HEK293 (cell line): ENCODE results near the gene ANKH.

Experiments used
- CTCF ChIA-PET: fragments of 350-600 bp; formaldehyde crosslinking; extraction: SDS; loops from one replicate; lab custom pipeline; 2021; ENCODE audit warnings: antibody characterized with exemption; lab: Yijun Ruan, JAX
- POLR2A ChIA-PET: fragments of 300-600 bp; formaldehyde crosslinking; extraction: SDS; loops from one replicate; lab custom pipeline; 2020; ENCODE audit warnings: antibody characterized with exemption, inconsistent platforms; lab: Yijun Ruan, JAX
- H3K27ac ChIP-seq: fragments of 200-500 bp; sonication (Bioruptor generic); 2 replicates; pipeline ENCODE4 v1.5.1; 2014; ENCODE audit warnings: low read depth, low read length, control low read depth, inconsistent platforms; ENCODE audit errors: extremely low read depth
- H3K36me3 ChIP-seq, 2 experiments: fragments of 200-500 bp in 1 of 2; sonication (Bioruptor generic) in 1 of 2; 1 replicate in 1 of 2; 2 replicates in 1 of 2; pipeline ENCODE4 v1.5.1; 2014 to 2017; ENCODE audit warnings: inconsistent platforms in 2 of 2, low read length in 2 of 2; ENCODE audit not compliant: control insufficient read depth in 2 of 2, insufficient read depth in 1 of 2
- H3K4me1 ChIP-seq: fragments of 200-500 bp; sonication (Bioruptor generic); 2 replicates; pipeline ENCODE4 v1.5.1; 2014; ENCODE audit warnings: mild to moderate bottlenecking, low read length, inconsistent platforms; ENCODE audit not compliant: control insufficient read depth, insufficient read depth
- H3K4me3 ChIP-seq: 2 replicates; pipeline ENCODE4 v1.5.1; 2011; ENCODE audit warnings: low read depth, mild to moderate bottlenecking, control low read depth, low read length, moderate library complexity
- H3K9me3 ChIP-seq: fragments of 200-500 bp; sonication (Bioruptor generic); 2 replicates; pipeline ENCODE4 v1.5.1; 2014; ENCODE audit warnings: low read depth, low read length, inconsistent platforms; ENCODE audit not compliant: control insufficient read depth, insufficient read depth
- EGR2 ChIP-seq: fragments of 450-650 bp; formaldehyde crosslinking; IDR thresholded peaks from 2 replicates; pipeline ENCODE4 v1.5.1; 2016; ENCODE audit warnings: low read depth, missing biosample characterization, missing genetic modification characterization
- IKZF3 ChIP-seq: fragments of 450-650 bp; IDR thresholded peaks from 2 replicates; pipeline ENCODE4 v1.5.0; 2018; ENCODE audit warnings: missing biosample characterization, mild to moderate bottlenecking, missing genetic modification characterization, moderate library complexity
- KLF7 ChIP-seq: fragments of 450-650 bp; formaldehyde crosslinking; IDR thresholded peaks from 2 replicates; pipeline ENCODE4 v1.5.1; 2016; ENCODE audit warnings: missing biosample characterization, missing genetic modification characterization, borderline replicate concordance
- KLF8 ChIP-seq: fragments of 450-650 bp; formaldehyde crosslinking; IDR thresholded peaks from 2 replicates; pipeline ENCODE4 v1.5.1; 2016; ENCODE audit warnings: missing biosample characterization, missing genetic modification characterization
- SETDB1 ChIP-seq: IDR thresholded peaks from one replicate; pipeline ENCODE4 v1.6.1; 2017; ENCODE audit warnings: mild to moderate bottlenecking, low read length, moderate library complexity, mixed read lengths; ENCODE audit not compliant: insufficient read length
- SP3 ChIP-seq: fragments of 450-650 bp; formaldehyde crosslinking; IDR thresholded peaks from 2 replicates; pipeline ENCODE4 v1.5.1; 2016; ENCODE audit warnings: missing biosample characterization, missing genetic modification characterization
- ZFHX2 ChIP-seq: fragments of 450-650 bp; formaldehyde crosslinking; conservative IDR thresholded peaks from 2 replicates; pipeline ENCODE4 v1.5.1; 2016; ENCODE audit warnings: missing biosample characterization, missing genetic modification characterization
- ZNF433 ChIP-seq: fragments of 450-650 bp; formaldehyde crosslinking; IDR thresholded peaks from 2 replicates; pipeline ENCODE4 v1.5.1; 2016; ENCODE audit warnings: missing biosample characterization, missing genetic modification characterization, low read depth
- ZNF529 ChIP-seq: fragments of 450-650 bp; formaldehyde crosslinking; IDR thresholded peaks from 2 replicates; pipeline ENCODE4 v1.5.1; 2017; ENCODE audit warnings: missing genetic modification characterization, missing biosample characterization; ENCODE audit not compliant: insufficient replicate concordance
- ZNF548 ChIP-seq: fragments of 450-650 bp; formaldehyde crosslinking; IDR thresholded peaks from 2 replicates; pipeline ENCODE4 v1.5.1; 2016; ENCODE audit warnings: missing biosample characterization, missing genetic modification characterization
- ZNF621 ChIP-seq: fragments of 450-650 bp; formaldehyde crosslinking; IDR thresholded peaks from 2 replicates; pipeline ENCODE4 v1.5.1; 2017; ENCODE audit warnings: missing biosample characterization, missing genetic modification characterization
- ZNF664 ChIP-seq: fragments of 450-650 bp; formaldehyde crosslinking; IDR thresholded peaks from 2 replicates; pipeline ENCODE4 v1.5.1; 2016; ENCODE audit warnings: missing biosample characterization, missing genetic modification characterization
- ZNF670 ChIP-seq: fragments of 450-650 bp; formaldehyde crosslinking; IDR thresholded peaks from 2 replicates; pipeline ENCODE4 v1.5.1; 2016; ENCODE audit warnings: missing biosample characterization, missing genetic modification characterization, low read depth
- ZNF791 ChIP-seq: fragments of 450-650 bp; formaldehyde crosslinking; IDR thresholded peaks from 2 replicates; pipeline ENCODE4 v1.5.1; 2016; ENCODE audit warnings: missing biosample characterization, missing genetic modification characterization
- ZNF837 ChIP-seq: fragments of 450-650 bp; formaldehyde crosslinking; IDR thresholded peaks from 2 replicates; pipeline ENCODE4 v1.5.1; 2016; ENCODE audit warnings: missing biosample characterization, missing genetic modification characterization
- TF ChIP-seq, protein P1 (sequence below): fragments of 450-650 bp; formaldehyde crosslinking; IDR thresholded peaks from 2 replicates; pipeline ENCODE4 v1.5.1; 2017; ENCODE audit warnings: missing biosample characterization, missing genetic modification characterization
- TF ChIP-seq, protein P2 (sequence below): fragments of 450-650 bp; formaldehyde crosslinking; IDR thresholded peaks from 2 replicates; pipeline ENCODE4 v1.5.1; 2016; ENCODE audit warnings: missing biosample characterization, missing genetic modification characterization
- TF ChIP-seq, protein P3 (sequence below): fragments of 450-650 bp; formaldehyde crosslinking; IDR thresholded peaks from 2 replicates; pipeline ENCODE4 v1.5.1; 2016; ENCODE audit warnings: missing biosample characterization, missing genetic modification characterization, borderline replicate concordance
- TF ChIP-seq, protein P4 (sequence below): fragments of 450-650 bp; formaldehyde crosslinking; IDR thresholded peaks from 2 replicates; pipeline ENCODE4 v1.5.1; 2016; ENCODE audit warnings: missing biosample characterization, missing genetic modification characterization, low read depth
- TF ChIP-seq, protein P5 (sequence below): fragments of 450-650 bp; formaldehyde crosslinking; IDR thresholded peaks from 2 replicates; pipeline ENCODE4 v1.5.1; 2017; ENCODE audit warnings: missing biosample characterization, missing genetic modification characterization

ANKH gene

DNA sequence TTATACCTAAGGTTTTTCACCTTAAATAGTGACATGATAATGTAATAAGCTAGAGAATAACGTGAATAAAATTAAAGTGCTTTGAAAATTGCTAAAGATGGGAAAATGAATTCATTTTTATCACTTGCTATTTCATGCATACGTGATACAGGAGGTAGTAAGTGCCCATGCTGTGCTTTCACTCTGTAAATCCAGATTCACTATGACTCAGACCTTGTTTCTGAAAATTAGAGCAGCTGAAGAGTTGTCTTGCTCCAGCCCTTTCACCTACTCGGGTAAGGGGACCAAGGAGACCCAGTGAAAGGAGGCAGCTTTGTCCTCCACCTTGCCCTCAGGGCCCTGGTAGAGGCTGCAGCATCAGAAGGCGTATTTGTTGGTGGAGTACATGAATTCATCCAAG, 87.9 kb downstream of the ANKH start:
- ChIA-PET CTCF (interaction anchor here (1.1 kb wide), 1 partner anchor 180 kb away, joined by 4 read pairs; no protein-coding TSS in a partner anchor), POLR2A (no interaction called here)
- no peak for TF ChIP-seq SP3
- no peak for TF ChIP-seq ZNF621
- TF ChIP-seq, protein P1, sequence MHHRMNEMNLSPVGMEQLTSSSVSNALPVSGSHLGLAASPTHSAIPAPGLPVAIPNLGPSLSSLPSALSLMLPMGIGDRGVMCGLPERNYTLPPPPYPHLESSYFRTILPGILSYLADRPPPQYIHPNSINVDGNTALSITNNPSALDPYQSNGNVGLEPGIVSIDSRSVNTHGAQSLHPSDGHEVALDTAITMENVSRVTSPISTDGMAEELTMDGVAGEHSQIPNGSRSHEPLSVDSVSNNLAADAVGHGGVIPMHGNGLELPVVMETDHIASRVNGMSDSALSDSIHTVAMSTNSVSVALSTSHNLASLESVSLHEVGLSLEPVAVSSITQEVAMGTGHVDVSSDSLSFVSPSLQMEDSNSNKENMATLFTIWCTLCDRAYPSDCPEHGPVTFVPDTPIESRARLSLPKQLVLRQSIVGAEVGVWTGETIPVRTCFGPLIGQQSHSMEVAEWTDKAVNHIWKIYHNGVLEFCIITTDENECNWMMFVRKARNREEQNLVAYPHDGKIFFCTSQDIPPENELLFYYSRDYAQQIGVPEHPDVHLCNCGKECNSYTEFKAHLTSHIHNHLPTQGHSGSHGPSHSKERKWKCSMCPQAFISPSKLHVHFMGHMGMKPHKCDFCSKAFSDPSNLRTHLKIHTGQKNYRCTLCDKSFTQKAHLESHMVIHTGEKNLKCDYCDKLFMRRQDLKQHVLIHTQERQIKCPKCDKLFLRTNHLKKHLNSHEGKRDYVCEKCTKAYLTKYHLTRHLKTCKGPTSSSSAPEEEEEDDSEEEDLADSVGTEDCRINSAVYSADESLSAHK (tag by site-specific recombination): no peak
- peak; percentile 21 for TF ChIP-seq SETDB1
- TF ChIP-seq, protein P2, sequence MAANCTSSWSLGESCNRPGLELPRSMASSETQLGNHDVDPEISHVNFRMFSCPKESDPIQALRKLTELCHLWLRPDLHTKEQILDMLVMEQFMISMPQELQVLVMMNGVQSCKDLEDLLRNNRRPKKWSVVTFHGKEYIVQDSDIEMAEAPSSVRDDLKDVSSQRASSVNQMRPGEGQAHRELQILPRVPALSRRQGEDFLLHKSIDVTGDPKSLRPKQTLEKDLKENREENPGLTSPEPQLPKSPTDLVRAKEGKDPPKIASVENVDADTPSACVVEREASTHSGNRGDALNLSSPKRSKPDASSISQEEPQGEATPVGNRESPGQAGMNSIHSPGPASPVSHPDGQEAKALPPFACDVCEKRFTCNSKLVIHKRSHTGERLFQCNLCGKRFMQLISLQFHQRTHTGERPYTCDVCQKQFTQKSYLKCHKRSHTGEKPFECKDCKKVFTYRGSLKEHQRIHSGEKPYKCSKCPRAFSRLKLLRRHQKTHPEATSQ (tag by site-specific recombination): no peak
- TF ChIP-seq ZNF791 (tag by site-specific recombination): no peak
- Histone ChIP-seq H3K9me3 (peaks cover 2% of the 10 kb centered on the region; the same call in 1 of the 2 replicates), H3K4me1 (no peaks in the 10 kb centered on the region), H3K27ac (no peak overlapping the region), H3K4me3 (no peak overlapping the region), H3K36me3 (no peaks in the 10 kb centered on the region)

DNA sequence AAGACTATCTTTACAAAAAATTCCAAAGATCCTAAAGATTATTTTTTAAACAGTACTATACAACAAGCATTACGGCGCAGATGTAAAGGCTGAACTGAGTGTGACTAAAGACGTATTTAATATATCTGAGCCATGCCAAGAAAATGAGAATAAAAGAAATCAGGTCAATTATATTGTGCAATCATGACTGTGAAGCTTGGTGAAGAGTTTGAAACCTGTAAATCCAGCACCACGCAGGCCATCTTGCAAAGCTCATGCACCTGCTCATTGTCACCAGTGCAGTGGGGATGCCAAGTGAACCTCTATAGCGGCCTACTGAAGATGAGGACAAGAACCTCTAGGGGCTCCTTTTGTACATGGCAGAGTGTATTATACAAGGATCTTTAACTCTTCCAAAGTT, 89.0 kb downstream of the ANKH start:
- POLR2A ChIA-PET: no interaction called here
- Histone ChIP-seq H3K4me3 (no peak overlapping the region), H3K9me3 (peaks cover 2% of the 10 kb centered on the region; the same call in 1 of the 2 replicates), H3K36me3 (no peaks in the 10 kb centered on the region), H3K4me1 (no peaks in the 10 kb centered on the region), H3K27ac (no peak overlapping the region)
- TF ChIP-seq, protein P3, sequence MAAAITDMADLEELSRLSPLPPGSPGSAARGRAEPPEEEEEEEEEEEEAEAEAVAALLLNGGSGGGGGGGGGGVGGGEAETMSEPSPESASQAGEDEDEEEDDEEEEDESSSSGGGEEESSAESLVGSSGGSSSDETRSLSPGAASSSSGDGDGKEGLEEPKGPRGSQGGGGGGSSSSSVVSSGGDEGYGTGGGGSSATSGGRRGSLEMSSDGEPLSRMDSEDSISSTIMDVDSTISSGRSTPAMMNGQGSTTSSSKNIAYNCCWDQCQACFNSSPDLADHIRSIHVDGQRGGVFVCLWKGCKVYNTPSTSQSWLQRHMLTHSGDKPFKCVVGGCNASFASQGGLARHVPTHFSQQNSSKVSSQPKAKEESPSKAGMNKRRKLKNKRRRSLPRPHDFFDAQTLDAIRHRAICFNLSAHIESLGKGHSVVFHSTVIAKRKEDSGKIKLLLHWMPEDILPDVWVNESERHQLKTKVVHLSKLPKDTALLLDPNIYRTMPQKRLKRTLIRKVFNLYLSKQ (tag by site-specific recombination): no peak
- TF ChIP-seq ZNF670 (tag by site-specific recombination): no peak
- TF ChIP-seq ZNF664 (tag by site-specific recombination): no peak
- TF ChIP-seq, protein P4, sequence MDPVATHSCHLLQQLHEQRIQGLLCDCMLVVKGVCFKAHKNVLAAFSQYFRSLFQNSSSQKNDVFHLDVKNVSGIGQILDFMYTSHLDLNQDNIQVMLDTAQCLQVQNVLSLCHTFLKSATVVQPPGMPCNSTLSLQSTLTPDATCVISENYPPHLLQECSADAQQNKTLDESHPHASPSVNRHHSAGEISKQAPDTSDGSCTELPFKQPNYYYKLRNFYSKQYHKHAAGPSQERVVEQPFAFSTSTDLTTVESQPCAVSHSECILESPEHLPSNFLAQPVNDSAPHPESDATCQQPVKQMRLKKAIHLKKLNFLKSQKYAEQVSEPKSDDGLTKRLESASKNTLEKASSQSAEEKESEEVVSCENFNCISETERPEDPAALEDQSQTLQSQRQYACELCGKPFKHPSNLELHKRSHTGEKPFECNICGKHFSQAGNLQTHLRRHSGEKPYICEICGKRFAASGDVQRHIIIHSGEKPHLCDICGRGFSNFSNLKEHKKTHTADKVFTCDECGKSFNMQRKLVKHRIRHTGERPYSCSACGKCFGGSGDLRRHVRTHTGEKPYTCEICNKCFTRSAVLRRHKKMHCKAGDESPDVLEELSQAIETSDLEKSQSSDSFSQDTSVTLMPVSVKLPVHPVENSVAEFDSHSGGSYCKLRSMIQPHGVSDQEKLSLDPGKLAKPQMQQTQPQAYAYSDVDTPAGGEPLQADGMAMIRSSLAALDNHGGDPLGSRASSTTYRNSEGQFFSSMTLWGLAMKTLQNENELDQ: no peak
- CTCF ChIA-PET: interaction anchor here (0.6 to 1.1 kb wide), 3 partner anchors 8 to 329 kb away, joined by 3 to 4 read pairs (median 3); no protein-coding TSS in a partner anchor

DNA sequence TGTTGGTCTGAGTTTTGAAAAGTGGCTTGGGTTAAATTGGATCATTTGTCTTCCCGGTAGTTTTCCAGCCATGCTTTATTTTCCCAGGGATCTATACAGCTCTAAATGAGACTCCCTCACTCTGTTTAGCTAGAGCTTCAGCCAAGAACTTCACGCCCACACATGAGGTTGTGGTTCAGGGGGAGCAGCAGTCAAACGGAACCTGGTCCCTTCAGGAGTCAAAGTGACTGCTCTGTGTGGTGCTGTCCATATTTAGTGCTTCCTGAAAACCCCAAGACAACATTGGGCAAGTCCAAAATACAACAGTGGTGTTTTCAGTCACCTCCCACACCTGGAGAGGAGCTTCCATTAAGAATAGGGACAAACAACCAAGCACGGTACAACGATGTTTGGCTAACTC, 90.5 kb downstream of the ANKH start:
- CTCF ChIA-PET: interaction anchor here (0.6 to 1.0 kb wide), 2 partner anchors 53 to 751 kb away, joined by 3 read pairs; no protein-coding TSS in a partner anchor

More for the DNA sequence above, 90.5 kb downstream of the ANKH start:
- POLR2A ChIA-PET: no interaction called here
- no peak overlapping the region for H3K4me3 ChIP-seq
- H3K9me3 ChIP-seq: peaks cover 2% of the 10 kb centered on the region; the same call in 1 of the 2 replicates
- H3K27ac ChIP-seq: no peak overlapping the region
- no peaks in the 10 kb centered on the region for H3K4me1 ChIP-seq
- H3K36me3 ChIP-seq: no peaks in the 10 kb centered on the region
- TF ChIP-seq, protein P1 (tag by site-specific recombination): no peak
- TF ChIP-seq ZNF529 (tag by site-specific recombination) (no peak), KLF8 (no peak), ZNF548 (tag by site-specific recombination) (no peak), ZNF837 (tag by site-specific recombination) (no peak), ZNF433 (no peak), EGR2 (tag by site-specific recombination) (peak; percentile 39), ZFHX2 (tag by site-specific recombination) (peak; percentile 68), KLF7 (tag by site-specific recombination) (no peak), IKZF3 (tag by site-specific recombination) (no peak)
- TF ChIP-seq, protein P5, sequence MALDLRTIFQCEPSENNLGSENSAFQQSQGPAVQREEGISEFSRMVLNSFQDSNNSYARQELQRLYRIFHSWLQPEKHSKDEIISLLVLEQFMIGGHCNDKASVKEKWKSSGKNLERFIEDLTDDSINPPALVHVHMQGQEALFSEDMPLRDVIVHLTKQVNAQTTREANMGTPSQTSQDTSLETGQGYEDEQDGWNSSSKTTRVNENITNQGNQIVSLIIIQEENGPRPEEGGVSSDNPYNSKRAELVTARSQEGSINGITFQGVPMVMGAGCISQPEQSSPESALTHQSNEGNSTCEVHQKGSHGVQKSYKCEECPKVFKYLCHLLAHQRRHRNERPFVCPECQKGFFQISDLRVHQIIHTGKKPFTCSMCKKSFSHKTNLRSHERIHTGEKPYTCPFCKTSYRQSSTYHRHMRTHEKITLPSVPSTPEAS: no peak
